Lower leg skin (tissue), 3 donors: Measurements from ENCODE around the gene TGFBI.

Source experiments
- POLR2A ChIP-seq, 2 donors: fragments of 450-650 bp; IDR thresholded peaks; one replicate each; pipeline ENCODE4 v1.6.1; 2016 to 2017; ENCODE audit warnings: antibody characterized with exemption in 2 of 2, mild to moderate bottlenecking in 1 of 2, moderate library complexity in 1 of 2
- TF ChIP-seq, protein P1 (sequence below), 3 donors: fragments of 450-650 bp; IDR thresholded peaks; one replicate each; pipeline ENCODE4 v1.5.1; 2016; ENCODE audit warnings: antibody characterized with exemption in 3 of 3, mild to moderate bottlenecking in 3 of 3, moderate library complexity in 2 of 3

DNA sequence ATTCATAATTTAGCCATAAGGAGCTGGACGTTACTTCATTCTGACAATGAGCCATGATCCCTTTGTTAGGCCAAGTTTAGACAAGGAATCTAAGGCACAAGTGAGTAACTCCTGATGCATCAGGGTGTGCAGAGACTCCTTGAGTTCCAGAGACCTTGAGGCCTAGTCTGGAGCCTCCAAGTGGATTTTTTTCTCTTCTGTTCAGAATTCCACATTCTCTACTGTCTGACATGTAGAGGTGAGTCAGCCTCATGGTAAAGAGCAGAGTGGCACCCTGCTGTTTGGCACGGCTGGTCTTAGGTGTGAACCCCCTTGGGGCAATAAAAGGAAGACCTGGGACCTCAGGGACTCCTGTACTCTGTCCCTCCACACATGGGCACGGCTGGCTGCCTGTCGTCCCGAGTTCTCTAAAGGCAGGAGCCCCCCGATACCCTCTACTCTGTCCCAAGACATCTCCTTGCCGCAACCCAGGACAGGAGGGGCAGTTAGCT lies 22.0 kb upstream of the TGFBI start:
- TF ChIP-seq, protein P1, sequence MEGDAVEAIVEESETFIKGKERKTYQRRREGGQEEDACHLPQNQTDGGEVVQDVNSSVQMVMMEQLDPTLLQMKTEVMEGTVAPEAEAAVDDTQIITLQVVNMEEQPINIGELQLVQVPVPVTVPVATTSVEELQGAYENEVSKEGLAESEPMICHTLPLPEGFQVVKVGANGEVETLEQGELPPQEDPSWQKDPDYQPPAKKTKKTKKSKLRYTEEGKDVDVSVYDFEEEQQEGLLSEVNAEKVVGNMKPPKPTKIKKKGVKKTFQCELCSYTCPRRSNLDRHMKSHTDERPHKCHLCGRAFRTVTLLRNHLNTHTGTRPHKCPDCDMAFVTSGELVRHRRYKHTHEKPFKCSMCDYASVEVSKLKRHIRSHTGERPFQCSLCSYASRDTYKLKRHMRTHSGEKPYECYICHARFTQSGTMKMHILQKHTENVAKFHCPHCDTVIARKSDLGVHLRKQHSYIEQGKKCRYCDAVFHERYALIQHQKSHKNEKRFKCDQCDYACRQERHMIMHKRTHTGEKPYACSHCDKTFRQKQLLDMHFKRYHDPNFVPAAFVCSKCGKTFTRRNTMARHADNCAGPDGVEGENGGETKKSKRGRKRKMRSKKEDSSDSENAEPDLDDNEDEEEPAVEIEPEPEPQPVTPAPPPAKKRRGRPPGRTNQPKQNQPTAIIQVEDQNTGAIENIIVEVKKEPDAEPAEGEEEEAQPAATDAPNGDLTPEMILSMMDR (IDR thresholded peaks at IDR 0.05) = no peak
- no peak for TF ChIP-seq POLR2A (IDR thresholded peaks at IDR 0.05)
